ENCODE measurements around the gene BLOC1S5.

DNA sequence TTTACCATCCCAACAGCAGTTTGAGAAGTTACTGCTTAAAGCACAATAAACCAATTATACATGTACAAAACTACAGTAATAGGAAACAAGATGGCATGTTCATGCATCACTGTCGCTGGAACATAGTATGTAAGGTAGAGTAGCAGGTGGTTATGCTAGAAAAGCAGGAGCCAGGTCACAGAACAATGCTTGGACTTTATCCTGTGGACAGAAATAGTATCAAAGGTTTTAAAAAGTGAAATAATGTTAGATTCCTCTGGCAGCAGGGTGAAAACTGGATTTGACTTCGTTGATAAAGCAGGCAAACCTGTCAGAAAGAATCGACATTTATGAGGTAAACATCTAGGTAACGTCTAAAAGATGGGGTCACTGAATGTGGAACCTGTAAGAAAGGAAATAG lies 2.5 kb downstream of the BLOC1S5 start:
- no peak for TF ChIP-seq CTCF (conservative IDR thresholded peaks at IDR 0.05; ENCODE audit: low read length)
- TF ChIP-seq EZH2phosphoT487 (IDR thresholded peaks at IDR 0.05; ENCODE audit: borderline replicate concordance) = no peak
